ENCODE results near the gene ACSS1. TPM values are rescaled to one million over a fixed set of nuclear protein-coding genes. Genes with fewer than 3 reads are reported as not detected.

Gene ACSS1
- total RNA-seq, 1 experiment from 2014 or later: 3.6 TPM

DNA sequence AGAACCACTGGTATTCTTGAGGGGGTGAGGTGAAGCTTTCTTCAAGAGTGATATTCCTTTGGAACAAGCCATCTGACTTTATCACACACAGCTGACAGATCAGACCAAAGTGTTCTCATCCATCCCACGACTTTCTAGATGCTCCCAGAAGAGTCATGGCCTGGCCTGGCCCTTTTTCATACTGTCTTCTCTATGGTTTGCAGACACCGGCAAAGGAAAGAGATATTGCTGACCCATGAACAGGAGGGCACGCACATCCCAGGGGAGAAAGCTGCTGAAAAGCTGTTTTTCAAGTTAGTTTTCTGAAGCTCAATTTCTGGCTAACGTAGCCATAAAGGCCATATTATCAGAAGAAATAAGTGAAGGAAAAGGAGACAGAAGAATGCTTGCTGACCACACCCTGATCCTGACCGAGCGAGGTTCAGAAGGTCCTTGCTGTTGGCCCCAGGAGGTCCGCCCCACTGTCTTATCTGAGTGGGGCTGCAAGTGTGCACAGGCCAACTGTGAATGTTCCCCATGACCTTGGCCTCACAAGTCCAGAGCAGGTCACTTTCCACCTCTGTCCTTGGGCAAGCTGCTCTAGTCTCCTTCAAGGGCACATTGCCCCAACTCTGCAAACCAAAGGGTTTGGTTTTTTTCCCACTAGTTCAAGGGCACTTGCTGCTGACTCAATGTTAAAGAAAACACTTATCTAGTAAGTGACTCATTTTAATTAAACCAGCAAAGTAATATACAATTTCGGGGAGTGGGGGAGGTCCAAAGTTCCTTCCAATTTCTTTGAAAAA lies 2.0 kb downstream of the ACSS1 start:
- H3K9me3 Mint-ChIP-seq (ENCODE audit: low read depth, unreplicated experiment): no peaks in the 10 kb centered on the region
- intact Hi-C loops (cut with micrococcal nuclease; ENCODE audit: unreplicated experiment): no loop called here
- TSS peak; percentile 22 for BruUV-seq (replicated peaks)
- H3K27ac Mint-ChIP-seq (ENCODE audit: unreplicated experiment): no peak overlapping the region
- H3K27me3 Mint-ChIP-seq (ENCODE audit: unreplicated experiment): peaks cover 8% of the 10 kb centered on the region
- peak overlapping the region; percentile 54 for H3K4me3 Mint-ChIP-seq (ENCODE audit: low read depth, unreplicated experiment)
- TF ChIP-seq, protein P1, sequence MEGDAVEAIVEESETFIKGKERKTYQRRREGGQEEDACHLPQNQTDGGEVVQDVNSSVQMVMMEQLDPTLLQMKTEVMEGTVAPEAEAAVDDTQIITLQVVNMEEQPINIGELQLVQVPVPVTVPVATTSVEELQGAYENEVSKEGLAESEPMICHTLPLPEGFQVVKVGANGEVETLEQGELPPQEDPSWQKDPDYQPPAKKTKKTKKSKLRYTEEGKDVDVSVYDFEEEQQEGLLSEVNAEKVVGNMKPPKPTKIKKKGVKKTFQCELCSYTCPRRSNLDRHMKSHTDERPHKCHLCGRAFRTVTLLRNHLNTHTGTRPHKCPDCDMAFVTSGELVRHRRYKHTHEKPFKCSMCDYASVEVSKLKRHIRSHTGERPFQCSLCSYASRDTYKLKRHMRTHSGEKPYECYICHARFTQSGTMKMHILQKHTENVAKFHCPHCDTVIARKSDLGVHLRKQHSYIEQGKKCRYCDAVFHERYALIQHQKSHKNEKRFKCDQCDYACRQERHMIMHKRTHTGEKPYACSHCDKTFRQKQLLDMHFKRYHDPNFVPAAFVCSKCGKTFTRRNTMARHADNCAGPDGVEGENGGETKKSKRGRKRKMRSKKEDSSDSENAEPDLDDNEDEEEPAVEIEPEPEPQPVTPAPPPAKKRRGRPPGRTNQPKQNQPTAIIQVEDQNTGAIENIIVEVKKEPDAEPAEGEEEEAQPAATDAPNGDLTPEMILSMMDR (IDR thresholded peaks at IDR 0.05; ENCODE audit: unreplicated experiment): no peak
- no peak for DNase-seq
- peaks cover 9% of the 10 kb centered on the region for H3K36me3 Mint-ChIP-seq (ENCODE audit: insufficient read depth, unreplicated experiment)
- CTCF ChIA-PET: no interaction called here
- H3K4me1 Mint-ChIP-seq (ENCODE audit: low read depth, unreplicated experiment): peaks cover 8% of the 10 kb centered on the region

DNA sequence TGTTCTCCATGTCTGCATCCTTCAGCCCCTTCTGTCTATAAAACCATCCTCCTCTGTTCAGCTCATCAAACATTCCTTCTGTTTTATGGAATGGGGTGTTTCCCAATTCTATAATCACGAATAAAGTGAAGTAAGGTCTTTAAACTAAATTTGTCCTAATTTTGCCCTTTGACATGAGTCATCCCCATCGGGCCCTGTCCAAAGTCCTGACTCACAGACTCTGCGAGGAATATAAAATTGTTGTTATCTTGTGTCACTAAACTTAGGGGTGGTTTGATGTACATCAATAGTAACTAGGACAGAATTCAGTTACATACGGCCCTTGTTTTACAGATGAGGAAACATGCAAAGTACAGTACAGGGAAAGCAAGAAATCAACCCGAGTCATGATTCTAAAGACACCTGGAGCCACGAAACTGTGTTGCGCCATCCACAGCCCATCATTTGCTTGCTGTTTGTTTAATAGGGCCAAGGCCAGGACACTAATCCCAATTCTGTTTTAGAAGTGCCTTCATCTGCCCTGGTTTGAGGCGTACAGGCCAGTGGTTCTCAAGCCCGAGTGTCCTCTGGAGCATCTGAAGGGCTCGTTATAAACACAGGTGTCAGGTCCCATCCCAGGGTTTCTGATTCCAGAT lies 2.8 kb downstream of the ACSS1 start:
- peaks cover under 1% of the 10 kb centered on the region for H3K4me1 Mint-ChIP-seq (ENCODE audit: low read depth, unreplicated experiment)
- intact Hi-C loops (cut with micrococcal nuclease; ENCODE audit: unreplicated experiment): no loop called here
- no peak for DNase-seq
- TF ChIP-seq, protein P1 (IDR thresholded peaks at IDR 0.05; ENCODE audit: unreplicated experiment): no peak
- peaks cover under 1% of the 10 kb centered on the region for H3K27me3 Mint-ChIP-seq (ENCODE audit: unreplicated experiment)
- H3K36me3 Mint-ChIP-seq (ENCODE audit: insufficient read depth, unreplicated experiment): peaks cover 9% of the 10 kb centered on the region
- H3K4me3 Mint-ChIP-seq (ENCODE audit: low read depth, unreplicated experiment): no peak overlapping the region
- CTCF ChIA-PET: no interaction called here
- no peaks in the 10 kb centered on the region for H3K9me3 Mint-ChIP-seq (ENCODE audit: low read depth, unreplicated experiment)
- no TSS peak for BruUV-seq (replicated peaks)
- H3K27ac Mint-ChIP-seq (ENCODE audit: unreplicated experiment): no peak overlapping the region

DNA sequence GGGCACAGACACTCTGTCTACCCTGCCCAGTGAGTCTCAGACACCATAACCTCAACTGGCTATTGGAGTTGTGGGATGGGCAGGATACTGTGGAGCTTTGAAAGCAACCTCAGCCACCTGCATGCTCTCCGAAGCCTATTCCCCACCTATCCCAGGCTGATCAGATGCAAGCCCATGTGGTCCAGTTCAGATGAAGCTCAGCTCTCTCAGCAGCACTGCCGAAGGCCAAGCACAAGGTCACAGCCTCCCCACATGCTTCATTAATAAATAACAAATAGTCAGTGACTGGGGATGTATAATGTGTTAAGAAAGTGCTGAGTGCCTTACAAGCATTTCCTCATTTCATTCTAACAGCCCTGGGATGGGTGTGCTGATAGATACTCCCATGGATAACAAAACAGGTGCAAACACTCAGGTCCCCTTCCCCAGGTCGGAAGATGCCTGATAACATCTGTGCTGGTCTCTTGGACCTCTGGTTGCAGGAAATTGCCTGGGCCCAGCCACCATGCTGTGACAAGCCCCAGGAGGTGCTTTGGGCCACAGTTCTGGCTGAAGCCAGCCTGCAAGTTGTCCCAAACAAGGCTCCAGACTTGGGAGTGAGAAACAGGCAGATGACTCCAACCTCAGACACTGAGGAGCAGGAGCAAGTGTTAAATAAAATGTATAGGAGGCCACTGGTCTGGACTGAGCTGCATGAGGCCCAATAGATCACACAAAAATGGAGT lies 3.7 kb downstream of the ACSS1 start:
- Mint-ChIP-seq H3K4me1 (ENCODE audit: low read depth, unreplicated experiment) (no peaks in the 10 kb centered on the region), H3K27ac (ENCODE audit: unreplicated experiment) (no peak overlapping the region), H3K4me3 (ENCODE audit: low read depth, unreplicated experiment) (no peak overlapping the region), H3K9me3 (ENCODE audit: low read depth, unreplicated experiment) (no peaks in the 10 kb centered on the region), H3K27me3 (ENCODE audit: unreplicated experiment) (no peaks in the 10 kb centered on the region), H3K36me3 (ENCODE audit: insufficient read depth, unreplicated experiment) (peaks cover 9% of the 10 kb centered on the region)
- CTCF ChIA-PET: no interaction called here
- intact Hi-C loops (cut with micrococcal nuclease; ENCODE audit: unreplicated experiment): no loop called here
- no TSS peak for BruUV-seq (replicated peaks)
- DNase-seq: no peak
- TF ChIP-seq, protein P1 (IDR thresholded peaks at IDR 0.05; ENCODE audit: unreplicated experiment): no peak

DNA sequence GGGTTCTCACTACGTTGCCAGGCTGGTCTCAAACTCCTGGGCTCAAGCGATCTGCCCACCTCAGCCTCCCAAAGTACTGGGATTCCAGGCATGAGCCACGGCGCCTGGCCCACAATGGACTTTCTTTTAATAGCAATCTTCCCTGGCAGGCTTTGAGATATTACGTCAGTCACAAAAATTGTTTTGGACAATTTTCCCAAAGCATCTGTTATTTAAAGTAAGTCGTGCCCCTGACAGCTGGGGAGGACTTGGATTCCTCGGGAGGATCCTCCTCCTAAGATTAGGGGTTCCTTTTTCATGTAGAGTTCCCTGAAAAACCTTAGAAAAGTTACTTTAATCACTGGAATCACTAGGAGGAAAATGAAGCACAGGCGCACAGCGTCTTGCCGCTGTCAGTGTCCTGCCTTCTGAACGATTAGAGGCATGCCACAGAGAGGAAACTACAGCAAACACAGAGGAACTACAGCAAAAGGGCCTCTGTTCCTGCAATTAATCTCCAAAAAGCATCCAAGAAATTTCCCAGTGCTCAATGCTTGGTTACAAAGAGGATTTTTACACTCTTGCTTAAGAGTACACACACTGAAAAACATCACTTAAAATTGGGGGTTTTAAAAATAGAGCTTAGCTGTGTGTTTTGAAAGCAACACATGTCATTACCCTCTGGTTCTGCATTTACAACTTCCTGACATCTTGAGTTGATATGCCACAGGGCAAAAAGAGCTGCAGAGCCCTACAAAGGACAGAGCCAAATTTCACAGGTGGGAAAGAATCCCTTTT lies 4.5 kb downstream of the ACSS1 start:
- TF ChIP-seq, protein P1 (IDR thresholded peaks at IDR 0.05; ENCODE audit: unreplicated experiment): no peak
- Mint-ChIP-seq H3K4me3 (ENCODE audit: low read depth, unreplicated experiment) (no peak overlapping the region), H3K27ac (ENCODE audit: unreplicated experiment) (no peak overlapping the region), H3K36me3 (ENCODE audit: insufficient read depth, unreplicated experiment) (peaks cover 9% of the 10 kb centered on the region), H3K4me1 (ENCODE audit: low read depth, unreplicated experiment) (no peaks in the 10 kb centered on the region), H3K9me3 (ENCODE audit: low read depth, unreplicated experiment) (no peaks in the 10 kb centered on the region), H3K27me3 (ENCODE audit: unreplicated experiment) (no peaks in the 10 kb centered on the region)
- DNase-seq: no peak
- intact Hi-C loops (cut with micrococcal nuclease; ENCODE audit: unreplicated experiment): no loop called here
- no TSS peak for BruUV-seq (replicated peaks)
- CTCF ChIA-PET: no interaction called here
